GM19193 (cell line): ENCODE results near the gene UBL3.

Experiments
- POLR2A ChIP-seq: IDR thresholded peaks from 4 replicates; pipeline ENCODE4 v1.6.1; 2011; ENCODE audit not compliant: insufficient read depth, insufficient read length; ENCODE audit errors: extremely low read depth

Gene UBL3, protein sequence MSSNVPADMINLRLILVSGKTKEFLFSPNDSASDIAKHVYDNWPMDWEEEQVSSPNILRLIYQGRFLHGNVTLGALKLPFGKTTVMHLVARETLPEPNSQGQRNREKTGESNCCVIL

DNA sequence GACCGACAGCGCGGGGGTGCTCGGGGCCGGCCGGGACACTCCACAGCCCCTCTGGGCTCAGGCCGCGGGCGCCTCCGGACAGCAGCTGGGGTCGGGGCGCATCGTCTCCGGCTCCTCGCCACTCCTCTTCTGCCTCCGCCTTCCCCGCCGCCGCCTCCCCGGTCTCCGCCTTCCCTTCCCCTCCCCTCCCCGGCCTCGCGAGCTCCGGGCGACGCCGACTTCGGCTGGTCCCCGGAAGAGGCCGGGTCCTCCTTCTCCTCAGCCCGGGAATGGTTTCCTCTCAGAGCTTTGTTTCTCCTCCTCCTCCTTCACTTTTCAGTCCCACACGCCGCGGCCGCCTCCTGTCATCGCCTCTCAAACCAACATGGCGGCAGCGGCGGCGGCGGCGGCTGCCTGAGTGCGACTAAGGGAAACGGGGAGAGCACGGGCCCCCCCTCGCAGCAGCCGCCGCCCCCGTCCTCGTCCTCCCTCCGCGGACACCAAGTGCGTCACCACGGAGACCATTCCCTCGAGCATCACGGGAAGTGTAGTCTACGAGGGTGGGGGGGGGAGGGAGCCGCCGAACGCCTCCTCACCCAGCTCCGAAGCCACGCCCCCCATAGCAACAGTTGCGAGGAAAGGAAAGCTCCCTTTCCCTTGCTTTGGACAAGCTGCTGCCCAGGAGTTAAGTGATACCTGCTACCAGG lies at the start of gene UBL3:
TSS of gene UBL3 (minus strand) at position 405 of the 686 bp plus-strand sequence. CDS start 1,079 bp downstream, outside the sequence.
- TF ChIP-seq POLR2A: peak; percentile 72

DNA sequence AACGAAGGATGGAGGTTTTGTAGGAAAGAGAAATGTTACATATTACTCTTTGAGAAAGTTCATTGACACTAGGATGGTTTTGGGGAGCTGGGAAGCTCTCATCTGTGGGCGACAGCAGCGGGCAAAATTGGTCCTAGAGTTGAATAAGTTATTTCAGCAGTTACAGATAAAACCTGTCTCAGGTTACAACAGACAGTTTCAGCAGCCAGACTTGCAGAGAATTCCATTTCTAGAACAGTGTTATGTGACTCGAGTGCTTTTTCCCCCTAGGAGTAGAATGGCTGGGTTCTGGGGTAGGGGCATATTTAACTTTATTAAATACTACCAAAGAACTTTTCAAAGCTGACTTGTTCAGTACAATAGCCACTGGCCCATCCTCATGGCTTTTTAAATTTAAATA lies 46.7 kb upstream of the UBL3 start:
- TF ChIP-seq POLR2A: no peak

DNA sequence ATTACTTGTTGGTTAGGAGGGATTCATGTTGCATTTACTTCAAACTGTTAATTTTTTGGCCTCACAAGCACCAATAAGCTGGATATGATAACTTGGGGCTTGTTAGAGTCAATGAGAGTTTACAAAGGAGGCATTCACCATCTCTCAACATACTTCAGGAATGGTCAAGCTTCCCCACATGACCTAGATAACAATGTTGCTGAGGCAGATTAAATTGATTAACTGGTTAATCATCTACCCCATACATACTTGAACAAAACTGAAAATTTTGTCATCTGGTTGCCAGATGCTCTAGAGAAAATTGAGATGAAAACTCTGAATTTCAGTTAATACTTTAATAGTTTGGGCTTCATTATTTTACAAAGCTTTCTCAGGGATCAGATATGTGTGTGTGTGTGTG lies 43.0 kb upstream of the UBL3 start:
- TF ChIP-seq POLR2A: no peak

DNA sequence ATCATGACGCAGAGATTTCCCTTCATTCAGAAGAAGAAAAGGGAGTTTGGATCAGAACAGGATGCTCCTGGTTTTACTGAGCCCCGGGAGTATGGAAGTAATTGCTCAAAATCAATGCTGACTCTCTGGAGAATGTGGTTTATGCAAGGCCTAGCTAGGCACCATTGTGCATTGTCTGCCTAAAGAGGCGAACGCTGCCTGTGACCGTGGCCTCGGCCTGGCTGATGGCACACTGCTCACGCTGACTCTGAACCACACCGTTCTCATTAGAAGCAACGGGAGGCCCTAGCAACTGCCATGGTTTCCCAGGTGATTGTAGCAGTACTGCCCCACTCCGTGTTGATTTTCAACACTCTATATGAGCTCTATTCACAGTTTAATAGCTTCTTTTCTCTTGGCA lies 41.7 kb upstream of the UBL3 start:
- no peak for TF ChIP-seq POLR2A

DNA sequence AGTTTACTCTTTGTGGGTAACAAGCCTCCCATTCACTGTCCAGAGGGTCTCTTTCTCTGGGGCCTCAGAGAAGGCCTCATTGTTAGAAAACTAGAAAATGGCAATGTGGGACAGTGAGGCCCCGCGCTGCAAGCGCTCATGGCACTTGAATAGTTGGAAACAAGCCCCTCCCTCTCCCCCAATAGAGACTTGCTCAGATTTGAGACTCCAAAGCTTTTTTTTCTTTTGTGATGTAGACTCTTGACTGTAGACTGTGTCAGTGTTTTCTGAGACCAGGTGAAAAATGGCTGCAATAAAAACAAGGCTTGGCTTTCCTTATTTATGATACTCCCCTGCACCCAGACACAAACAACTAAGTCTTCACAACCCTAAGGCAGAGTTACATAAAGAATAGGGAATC lies 38.7 kb upstream of the UBL3 start:
- no peak for TF ChIP-seq POLR2A

DNA sequence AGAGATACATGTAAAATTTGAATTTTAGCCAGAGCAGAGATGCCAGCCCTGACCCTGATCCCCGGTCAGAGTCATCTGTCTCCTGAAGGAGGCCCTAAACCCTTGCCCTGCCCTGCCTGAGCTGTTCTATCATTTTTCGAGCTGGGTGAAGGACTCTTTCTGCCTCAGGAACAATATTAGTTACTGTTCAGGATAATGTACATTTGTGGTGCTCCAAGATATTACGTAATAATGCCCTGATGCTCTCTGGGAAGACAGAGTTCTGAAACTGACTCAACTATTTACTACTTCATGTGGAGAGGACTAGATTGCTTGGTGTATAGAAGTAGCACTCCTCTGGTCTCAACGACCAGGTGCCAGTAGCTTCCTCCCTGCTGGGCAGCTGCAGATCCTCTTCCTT lies 37.9 kb upstream of the UBL3 start:
- TF ChIP-seq POLR2A: no peak

DNA sequence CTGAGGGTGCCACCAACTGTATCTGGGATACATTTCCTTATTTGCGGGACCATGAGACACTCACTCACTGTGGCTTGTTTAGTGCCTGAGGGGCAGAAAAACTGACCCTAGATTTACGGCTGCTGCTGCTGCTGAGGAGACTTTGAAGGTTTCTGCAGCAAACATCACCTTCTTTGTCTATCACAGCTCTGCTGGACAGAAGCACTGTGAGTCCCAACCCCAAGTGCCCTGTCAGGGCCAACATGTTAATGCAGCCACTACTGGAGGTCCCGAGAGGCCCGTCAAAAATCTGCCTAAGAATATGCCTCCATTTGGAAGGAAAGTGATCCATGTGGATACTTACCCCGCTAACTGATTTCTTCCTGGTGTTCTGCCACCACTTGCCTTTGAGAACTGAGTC lies 37.3 kb upstream of the UBL3 start:
- no peak for TF ChIP-seq POLR2A

DNA sequence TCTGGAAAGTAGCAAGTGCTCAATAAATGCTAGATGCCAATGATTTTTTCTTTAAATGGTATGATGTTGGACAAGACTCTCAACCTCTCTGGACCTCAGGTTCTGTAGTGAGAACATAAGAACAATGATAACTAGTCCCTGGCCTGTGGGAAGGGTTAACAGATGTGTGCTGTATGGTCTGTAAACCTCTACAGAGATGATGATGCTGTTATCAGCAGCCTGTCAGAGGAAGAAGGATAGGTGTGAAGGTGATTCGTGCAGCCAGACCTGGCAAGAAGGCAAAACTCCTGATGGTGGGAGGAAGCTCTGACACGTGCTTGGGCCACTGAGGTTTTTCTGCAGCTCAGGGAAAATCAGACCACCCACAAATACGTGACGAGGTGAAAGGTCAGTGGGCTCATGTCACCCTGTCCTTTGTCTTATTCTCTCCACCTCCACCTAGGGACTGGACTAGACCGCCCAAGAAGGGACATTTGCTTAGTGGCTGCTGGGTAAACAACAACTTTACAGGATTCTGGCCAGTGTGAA lies 36.7 kb upstream of the UBL3 start:
- no peak for TF ChIP-seq POLR2A

DNA sequence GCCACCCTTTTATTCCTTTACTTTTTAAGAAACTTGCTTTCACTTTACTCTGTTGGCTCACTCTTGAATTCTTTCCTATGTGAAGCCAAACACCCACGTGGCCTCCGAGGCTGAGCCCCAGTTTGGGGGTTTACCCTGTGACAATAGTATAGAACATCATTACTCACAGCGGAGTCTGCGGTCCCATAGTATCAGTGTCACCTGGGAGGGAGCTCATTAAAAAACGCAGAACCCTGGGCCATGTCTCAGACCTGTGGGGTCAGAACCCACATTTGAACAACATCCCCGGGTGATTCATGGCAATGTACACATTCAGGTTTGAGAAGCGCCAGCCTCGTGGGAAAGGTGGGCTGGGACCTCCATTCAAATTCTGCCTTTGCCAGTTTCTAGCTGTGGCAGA lies 36.0 kb upstream of the UBL3 start:
- no peak for TF ChIP-seq POLR2A

DNA sequence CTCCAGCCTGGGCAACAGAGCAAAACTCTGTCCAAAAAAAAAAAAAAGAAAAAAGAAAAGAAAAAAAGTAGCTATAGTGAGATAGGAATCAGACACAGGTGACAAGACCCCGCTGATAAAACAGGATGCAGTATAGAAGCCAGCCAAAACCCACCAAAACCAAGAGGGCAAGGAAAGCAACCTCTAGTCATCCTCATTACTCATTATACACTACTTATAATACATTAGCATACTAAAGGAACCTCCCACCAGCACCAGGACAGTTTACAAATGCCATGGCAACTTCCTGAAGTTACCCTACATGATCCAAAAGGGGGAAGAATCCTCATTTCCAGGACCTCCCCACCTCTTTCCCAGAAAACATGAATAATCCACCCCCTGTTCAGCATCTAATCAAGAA lies 35.6 kb upstream of the UBL3 start:
- TF ChIP-seq POLR2A: no peak

DNA sequence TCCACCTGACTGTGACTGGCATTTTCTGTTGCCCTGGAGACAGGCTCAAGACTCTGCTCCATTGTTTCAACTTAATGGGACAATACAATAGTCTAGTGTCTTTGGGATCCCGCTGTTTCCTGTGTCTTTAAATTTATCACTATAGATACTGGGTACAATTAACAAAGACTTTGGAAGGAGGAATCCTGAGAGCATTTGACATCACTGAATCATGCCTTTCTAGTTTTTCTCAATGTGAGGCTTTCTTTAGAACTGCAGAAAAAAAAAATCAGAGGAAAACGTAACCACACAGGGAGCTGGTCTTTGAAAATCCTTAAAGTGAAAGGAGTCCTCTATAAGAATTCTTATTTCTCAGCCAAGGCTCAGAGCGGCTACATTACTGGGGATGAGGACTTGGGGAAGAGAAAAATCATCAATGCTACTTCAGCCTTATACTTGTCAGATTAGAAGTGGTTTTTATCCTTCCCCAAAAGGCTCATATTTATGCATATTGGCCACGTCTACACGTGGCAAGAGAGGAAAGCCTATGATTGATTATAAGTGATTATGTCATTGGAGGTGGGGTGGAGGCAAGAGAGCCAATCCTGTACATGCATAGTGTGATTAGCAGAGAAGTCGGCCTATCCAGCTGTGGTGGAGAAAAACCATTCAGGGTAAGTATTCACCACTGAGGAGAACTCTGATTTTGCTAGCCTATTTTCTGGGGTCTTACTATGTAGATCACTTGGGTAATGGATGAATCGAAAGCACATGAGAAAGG lies 34.4 kb upstream of the UBL3 start:
- TF ChIP-seq POLR2A: no peak

DNA sequence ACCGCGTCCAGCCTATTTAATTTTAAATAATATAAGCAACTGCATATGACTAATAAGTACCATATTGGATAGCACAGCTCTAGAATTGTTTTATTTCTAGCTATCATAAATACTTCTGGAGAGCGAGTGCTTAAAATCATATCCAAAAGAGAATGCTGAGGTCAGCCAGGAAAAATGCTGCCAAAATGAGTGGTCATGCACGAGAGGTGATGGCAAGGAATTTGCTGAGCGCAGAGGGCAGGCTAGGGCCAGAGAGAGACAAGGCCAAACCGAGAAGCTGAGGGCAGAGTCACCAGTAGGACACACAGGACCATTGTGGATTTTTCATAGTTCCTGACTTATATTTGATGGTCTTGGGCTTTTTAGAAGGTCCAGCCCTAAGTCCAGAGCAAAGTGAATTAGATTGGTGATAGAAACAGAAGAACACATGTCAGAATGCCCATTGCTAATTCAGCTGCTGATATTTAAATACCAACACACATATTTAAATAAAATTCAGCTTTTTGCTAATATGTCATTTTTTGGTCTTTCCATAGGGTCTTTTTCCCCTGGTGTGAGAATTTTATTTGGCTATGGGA lies 33.6 kb upstream of the UBL3 start:
- TF ChIP-seq POLR2A: no peak

DNA sequence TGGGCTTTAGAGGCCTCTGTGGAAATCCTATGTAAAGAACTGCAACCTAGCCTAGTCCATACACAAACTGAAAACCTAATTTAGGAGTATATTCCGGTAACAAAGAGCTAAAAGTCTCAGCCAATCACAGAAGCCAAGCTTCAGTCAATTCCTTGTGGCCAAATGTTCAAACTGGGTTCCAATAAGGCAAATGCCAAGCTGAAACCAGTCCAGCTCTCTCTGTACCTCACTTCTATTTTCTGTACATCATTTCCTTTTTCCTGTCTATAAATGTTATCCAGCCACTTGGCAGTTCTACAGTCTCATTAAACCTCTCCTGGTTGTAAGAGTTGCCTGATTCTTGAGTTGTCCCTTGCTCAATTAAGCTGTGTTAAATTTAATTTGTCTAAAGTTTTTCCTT lies 31.7 kb upstream of the UBL3 start:
- TF ChIP-seq POLR2A: no peak

DNA sequence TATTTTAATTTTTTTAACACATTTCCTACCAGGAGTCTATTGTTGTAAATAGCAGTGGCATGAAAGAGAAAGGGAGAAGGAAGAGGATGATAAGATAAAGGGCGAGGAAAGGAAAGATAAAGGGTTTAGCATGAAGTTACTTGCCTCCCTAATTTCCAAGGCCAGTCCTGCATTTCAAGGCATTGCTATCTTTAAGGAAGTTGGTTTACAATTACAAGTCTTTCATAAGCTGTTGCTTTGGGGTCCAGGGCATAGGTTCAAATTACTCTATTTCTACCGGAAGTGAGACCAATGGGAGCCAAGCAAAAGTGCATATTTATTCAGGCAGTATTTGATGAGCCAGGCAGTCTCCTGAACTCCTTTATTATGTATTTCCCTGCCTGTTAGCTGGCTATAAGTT lies 27.7 kb upstream of the UBL3 start:
- no peak for TF ChIP-seq POLR2A

DNA sequence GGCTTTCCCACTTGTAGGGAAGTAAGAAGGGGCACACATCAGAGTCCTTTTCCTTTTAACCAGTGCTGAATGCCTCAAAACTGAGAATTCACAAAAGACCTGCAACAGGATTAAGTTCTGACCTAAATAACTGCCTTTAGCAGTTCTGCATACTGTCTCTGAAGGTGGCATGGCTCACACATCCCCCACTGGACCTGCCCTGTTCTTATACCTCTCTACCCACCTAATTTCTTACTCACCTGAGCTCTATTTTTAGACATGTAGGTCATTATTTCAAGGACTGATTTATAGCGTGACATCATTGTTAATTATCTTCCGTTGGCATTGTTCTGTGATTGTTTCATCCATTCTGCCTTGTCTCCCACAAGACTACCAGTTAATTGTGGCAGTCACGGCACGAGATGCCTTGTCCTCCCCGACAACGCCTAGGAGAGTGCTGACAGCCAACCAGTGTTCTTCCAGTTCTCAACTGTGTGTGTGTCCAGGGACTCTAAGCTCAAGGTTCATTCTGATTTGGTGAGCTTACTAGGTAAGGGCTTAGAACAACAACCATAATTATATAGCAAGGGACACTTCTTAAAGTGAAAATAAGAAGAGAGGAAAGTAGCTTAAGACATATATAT lies 27.1 kb upstream of the UBL3 start:
- TF ChIP-seq POLR2A: no peak
